KMS-11 (cell line): ENCODE measurements around the gene C16orf74.

Experiments
- H2AFZ ChIP-seq: fragments of 200-600 bp; sonication (generic); 2 replicates; pipeline ENCODE4 v1.6.1; 2016; ENCODE audit warnings: antibody characterized with exemption, mixed run types, low read depth
- H3K27ac ChIP-seq: fragments of 200-600 bp; sonication (generic); 2 replicates; pipeline ENCODE4 v1.6.1; 2016; ENCODE audit warnings: mild to moderate bottlenecking, mixed run types
- H3K27me3 ChIP-seq: fragments of 200-600 bp; sonication (generic); 2 replicates; pipeline ENCODE4 v1.6.1; 2017; ENCODE audit warnings: mild to moderate bottlenecking, low read depth, mixed run types, moderate library complexity; ENCODE audit not compliant: insufficient read depth
- H3K36me3 ChIP-seq: fragments of 200-600 bp; sonication (generic); 2 replicates; pipeline ENCODE4 v1.6.1; 2017; ENCODE audit warnings: mild to moderate bottlenecking, mixed run types; ENCODE audit not compliant: insufficient read depth
- H3K4me1 ChIP-seq: fragments of 200-600 bp; sonication (generic); 2 replicates; pipeline ENCODE4 v1.6.1; 2016; ENCODE audit warnings: mild to moderate bottlenecking, low read depth, mixed run types; ENCODE audit not compliant: poor library complexity, severe bottlenecking
- H3K4me2 ChIP-seq: fragments of 200-600 bp; sonication (generic); 2 replicates; pipeline ENCODE4 v1.7.0; 2016; ENCODE audit warnings: mild to moderate bottlenecking, mixed run types
- H3K4me3 ChIP-seq: fragments of 200-600 bp; sonication (generic); IDR thresholded peaks from 2 replicates; pipeline ENCODE4 v1.6.1; 2017; ENCODE audit warnings: low read depth, low read length, mixed read lengths; ENCODE audit not compliant: insufficient read depth
- H3K79me2 ChIP-seq: fragments of 200-600 bp; sonication (generic); 2 replicates; pipeline ENCODE4 v1.6.1; 2016; ENCODE audit warnings: low read depth, mixed run types; ENCODE audit not compliant: insufficient read depth
- H3K9ac ChIP-seq: fragments of 200-600 bp; sonication (generic); 2 replicates; pipeline ENCODE4 v1.6.1; 2016; ENCODE audit warnings: mild to moderate bottlenecking, mixed run types
- H4K20me1 ChIP-seq: fragments of 200-600 bp; sonication (generic); 2 replicates; pipeline ENCODE4 v1.6.1; 2016; ENCODE audit warnings: mild to moderate bottlenecking, mixed run types; ENCODE audit not compliant: insufficient read depth
- TF ChIP-seq, protein P1 (sequence below): fragments of 200-600 bp; sonication (generic); conservative IDR thresholded peaks from 2 replicates; pipeline ENCODE4 v1.6.1; 2017; ENCODE audit warnings: low read depth, mild to moderate bottlenecking, antibody characterized with exemption, low read length, moderate library complexity, mixed read lengths

Gene C16orf74

DNA sequence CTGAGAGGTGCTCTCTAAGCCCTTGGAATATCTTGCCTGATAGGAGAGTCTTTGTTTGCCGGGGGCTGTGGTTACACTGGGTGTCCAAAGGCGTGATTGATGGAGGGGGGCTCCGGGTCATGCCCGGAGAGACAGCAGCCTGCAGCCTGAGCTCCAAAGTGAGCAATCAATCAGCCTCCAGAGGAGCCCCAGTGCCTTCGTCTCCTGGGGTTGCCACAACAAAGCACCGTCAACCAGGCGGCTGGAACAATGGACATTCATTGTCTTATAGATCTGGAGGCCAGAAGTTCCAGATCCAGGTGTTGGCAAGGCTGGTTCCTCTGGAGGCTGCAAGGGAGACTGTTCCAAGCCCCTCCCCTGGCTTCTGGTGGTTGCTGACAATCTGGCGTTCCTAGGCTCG, 38.1 kb downstream of the C16orf74 start:
- no peaks in the 10 kb centered on the region for H4K20me1 ChIP-seq
- no peak overlapping the region for H3K27ac ChIP-seq
- no peaks in the 10 kb centered on the region for H3K36me3 ChIP-seq
- peaks cover 11% of the 10 kb centered on the region for H3K4me1 ChIP-seq
- no peak overlapping the region for H3K4me3 ChIP-seq
- no peak overlapping the region for H3K9ac ChIP-seq
- no peak overlapping the region for H2AFZ ChIP-seq
- TF ChIP-seq, protein P1, sequence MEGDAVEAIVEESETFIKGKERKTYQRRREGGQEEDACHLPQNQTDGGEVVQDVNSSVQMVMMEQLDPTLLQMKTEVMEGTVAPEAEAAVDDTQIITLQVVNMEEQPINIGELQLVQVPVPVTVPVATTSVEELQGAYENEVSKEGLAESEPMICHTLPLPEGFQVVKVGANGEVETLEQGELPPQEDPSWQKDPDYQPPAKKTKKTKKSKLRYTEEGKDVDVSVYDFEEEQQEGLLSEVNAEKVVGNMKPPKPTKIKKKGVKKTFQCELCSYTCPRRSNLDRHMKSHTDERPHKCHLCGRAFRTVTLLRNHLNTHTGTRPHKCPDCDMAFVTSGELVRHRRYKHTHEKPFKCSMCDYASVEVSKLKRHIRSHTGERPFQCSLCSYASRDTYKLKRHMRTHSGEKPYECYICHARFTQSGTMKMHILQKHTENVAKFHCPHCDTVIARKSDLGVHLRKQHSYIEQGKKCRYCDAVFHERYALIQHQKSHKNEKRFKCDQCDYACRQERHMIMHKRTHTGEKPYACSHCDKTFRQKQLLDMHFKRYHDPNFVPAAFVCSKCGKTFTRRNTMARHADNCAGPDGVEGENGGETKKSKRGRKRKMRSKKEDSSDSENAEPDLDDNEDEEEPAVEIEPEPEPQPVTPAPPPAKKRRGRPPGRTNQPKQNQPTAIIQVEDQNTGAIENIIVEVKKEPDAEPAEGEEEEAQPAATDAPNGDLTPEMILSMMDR = no peak
- no peaks in the 10 kb centered on the region for H3K79me2 ChIP-seq
- H3K27me3 ChIP-seq = peaks cover 76% of the 10 kb centered on the region
- H3K4me2 ChIP-seq = no peak overlapping the region

DNA sequence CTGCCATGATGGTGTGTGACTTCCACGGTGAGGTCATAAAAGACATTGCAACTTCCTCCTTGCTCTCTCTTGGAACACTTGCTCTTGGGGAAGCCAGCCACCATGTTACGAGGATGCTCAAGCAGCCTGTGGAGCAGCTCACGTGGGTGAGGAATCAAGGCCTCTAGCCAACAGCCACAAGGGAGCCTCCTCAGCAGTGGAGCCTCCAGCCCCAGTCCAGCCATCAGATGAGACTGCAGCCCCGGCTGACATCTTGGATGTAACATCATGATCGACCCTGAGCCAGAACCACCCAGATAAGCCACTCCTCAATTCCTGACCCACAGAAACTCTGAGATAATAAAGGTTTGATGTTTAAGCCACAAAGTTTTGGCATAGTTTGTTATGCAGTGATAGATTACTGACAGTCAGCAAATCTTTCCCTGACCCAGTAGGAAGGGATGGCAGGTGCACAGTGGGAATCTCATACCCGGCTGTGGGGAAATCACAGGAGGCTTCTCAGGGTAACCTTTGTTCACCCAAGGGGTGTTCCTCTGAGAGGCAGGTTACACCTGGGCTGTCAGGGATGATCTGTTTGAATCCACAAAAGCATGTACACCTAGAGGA, 38.8 kb downstream of the C16orf74 start:
- Histone ChIP-seq H2AFZ (no peak overlapping the region), H3K4me1 (peaks cover 11% of the 10 kb centered on the region), H3K9ac (no peak overlapping the region), H3K27ac (no peak overlapping the region), H3K4me2 (no peak overlapping the region), H3K36me3 (no peaks in the 10 kb centered on the region), H3K79me2 (no peaks in the 10 kb centered on the region), H3K27me3 (peaks cover 72% of the 10 kb centered on the region), H4K20me1 (no peaks in the 10 kb centered on the region), H3K4me3 (no peak overlapping the region)
- TF ChIP-seq, protein P1 = no peak

DNA sequence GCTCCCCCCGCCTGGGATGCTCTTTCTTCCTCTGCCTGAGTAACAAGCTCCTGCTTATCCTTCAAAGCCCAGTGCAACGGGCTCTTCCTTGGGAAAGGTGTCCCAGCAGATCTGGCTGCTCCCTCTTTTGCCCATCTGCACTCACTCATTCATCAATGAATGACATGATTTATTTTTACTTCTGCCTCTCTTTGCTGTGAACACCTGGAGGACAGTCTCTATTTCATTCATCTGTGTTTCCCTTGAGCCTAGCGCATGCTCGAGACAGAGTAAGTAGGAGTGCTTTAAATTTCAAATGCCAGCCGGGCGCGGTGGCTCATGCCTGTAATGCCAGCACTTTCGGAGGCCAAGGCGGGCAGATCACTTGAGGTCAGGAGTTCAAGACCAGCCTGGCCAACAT, 40.2 kb downstream of the C16orf74 start:
- Histone ChIP-seq H3K79me2 (no peaks in the 10 kb centered on the region), H3K4me2 (no peak overlapping the region), H3K9ac (no peak overlapping the region), H3K4me1 (peaks cover 7% of the 10 kb centered on the region), H3K27me3 (peaks cover 61% of the 10 kb centered on the region), H4K20me1 (no peaks in the 10 kb centered on the region), H3K36me3 (no peaks in the 10 kb centered on the region), H3K27ac (no peak overlapping the region), H2AFZ (no peak overlapping the region), H3K4me3 (no peak overlapping the region)
- TF ChIP-seq, protein P1 = no peak

DNA sequence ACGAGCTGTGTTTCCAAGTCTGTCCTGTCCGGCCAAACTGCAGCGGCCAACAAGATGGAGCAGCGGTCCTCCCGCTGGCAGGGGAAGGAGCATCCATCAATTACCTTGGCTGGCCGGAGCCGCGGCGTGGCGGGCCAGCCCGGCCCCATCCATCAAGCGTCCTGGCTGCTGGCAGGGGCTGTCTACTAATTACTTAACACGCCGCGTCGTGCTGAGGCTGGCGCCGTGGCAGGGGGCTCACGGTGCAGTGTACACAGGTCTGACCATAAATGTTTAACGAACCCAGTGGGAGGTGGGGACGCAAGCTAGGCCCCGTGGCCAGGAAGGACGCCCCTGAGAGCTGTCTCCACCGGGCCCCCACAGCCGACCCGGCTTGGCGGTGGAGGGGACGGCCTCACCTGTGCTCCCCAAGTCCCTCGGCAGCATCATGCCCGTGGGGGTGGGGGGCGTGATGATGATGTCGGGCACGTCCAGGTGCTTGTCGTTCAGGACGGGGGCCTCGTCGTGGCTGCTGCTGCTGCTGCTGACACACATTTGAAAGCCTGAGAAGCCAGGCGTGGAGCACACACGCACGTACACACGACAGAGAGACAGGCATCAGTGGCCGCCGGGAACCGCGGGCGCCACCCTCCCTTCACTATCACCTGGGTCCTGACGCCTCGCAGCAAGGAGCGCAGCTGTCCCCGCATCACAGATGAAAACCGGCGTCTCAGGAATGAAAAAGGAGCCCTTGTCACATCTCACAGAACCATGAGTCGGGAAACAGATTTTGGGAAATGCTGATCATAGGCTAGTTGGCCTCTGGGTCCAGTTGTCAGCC, 40.9 kb downstream of the C16orf74 start:
- H2AFZ ChIP-seq = no peak overlapping the region
- H3K36me3 ChIP-seq = no peaks in the 10 kb centered on the region
- H3K4me1 ChIP-seq = no peaks in the 10 kb centered on the region
- no peak overlapping the region for H3K4me2 ChIP-seq
- no peaks in the 10 kb centered on the region for H4K20me1 ChIP-seq
- no peak overlapping the region for H3K4me3 ChIP-seq
- no peak overlapping the region for H3K9ac ChIP-seq
- TF ChIP-seq, protein P1 = no peak
- H3K27ac ChIP-seq = no peak overlapping the region
- peaks cover 57% of the 10 kb centered on the region for H3K27me3 ChIP-seq
- no peaks in the 10 kb centered on the region for H3K79me2 ChIP-seq
